ENCODE data around the gene SLC5A9. TPM values are rescaled to one million over a fixed set of nuclear protein-coding genes. Genes with fewer than 3 reads are reported as not detected.

Gene SLC5A9
- total and polyA plus RNA-seq, 2 experiments from 2014 or later = 20.9 to 26.5 TPM

DNA sequence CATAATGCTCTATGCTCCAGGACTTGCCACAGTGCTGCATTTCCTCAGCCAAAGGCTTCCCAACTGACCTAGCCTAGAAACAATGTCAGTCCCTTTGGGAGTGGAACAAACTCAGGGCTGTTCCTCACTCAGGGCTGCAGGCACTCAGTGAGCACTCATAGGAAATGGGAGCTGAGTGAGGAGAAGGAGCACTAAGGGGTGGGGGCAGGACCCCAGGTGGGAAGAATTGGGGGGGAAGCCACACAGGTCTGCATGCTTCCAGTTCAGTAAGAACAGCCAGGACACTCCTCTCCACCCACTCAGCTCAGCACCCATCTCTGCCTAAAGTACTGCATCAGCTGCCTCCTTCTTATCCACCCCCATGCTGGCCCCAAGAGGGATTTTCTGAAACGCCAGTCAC, 7.3 kb upstream of the SLC5A9 start:
- H2AFZ ChIP-seq = no peak overlapping the region
- no peaks in the 10 kb centered on the region for H3K36me3 ChIP-seq (replicated peaks; ENCODE audit: insufficient read depth, low read depth)
- H3K4me1 ChIP-seq (ENCODE audit: insufficient read depth) = no peaks in the 10 kb centered on the region
- WGBS (ENCODE audit: low lambda C conversion rate, missing lambda C conversion rate) = 53% methylated on average over 1 of the region's 1 CpG
- H3K79me2 ChIP-seq = no peaks in the 10 kb centered on the region
- no peak overlapping the region for H3K27ac ChIP-seq
- H3K9me3 ChIP-seq (ENCODE audit: low read depth) = no peaks in the 10 kb centered on the region
- H3K4me2 ChIP-seq = no peak overlapping the region
- DNase-seq (ENCODE audit: low spot score) = no peak
- no peak overlapping the region for H3K4me3 ChIP-seq
- H4K20me1 ChIP-seq (ENCODE audit: insufficient read depth, poor library complexity, severe bottlenecking) = no peaks in the 10 kb centered on the region
- no peaks in the 10 kb centered on the region for H3K27me3 ChIP-seq
- no peak for TF ChIP-seq CTCF (IDR thresholded peaks at IDR 0.05; ENCODE audit: poor library complexity)
- no peak for TF ChIP-seq EZH2 (IDR thresholded peaks at IDR 0.05; ENCODE audit: borderline replicate concordance)
- no peak for TF ChIP-seq EZH2phosphoT487 (IDR thresholded peaks at IDR 0.05; ENCODE audit: low read depth, severe bottlenecking, unreplicated experiment)
- H3K9me2 ChIP-seq (replicated peaks; ENCODE audit: insufficient read depth) = no peaks in the 10 kb centered on the region

DNA sequence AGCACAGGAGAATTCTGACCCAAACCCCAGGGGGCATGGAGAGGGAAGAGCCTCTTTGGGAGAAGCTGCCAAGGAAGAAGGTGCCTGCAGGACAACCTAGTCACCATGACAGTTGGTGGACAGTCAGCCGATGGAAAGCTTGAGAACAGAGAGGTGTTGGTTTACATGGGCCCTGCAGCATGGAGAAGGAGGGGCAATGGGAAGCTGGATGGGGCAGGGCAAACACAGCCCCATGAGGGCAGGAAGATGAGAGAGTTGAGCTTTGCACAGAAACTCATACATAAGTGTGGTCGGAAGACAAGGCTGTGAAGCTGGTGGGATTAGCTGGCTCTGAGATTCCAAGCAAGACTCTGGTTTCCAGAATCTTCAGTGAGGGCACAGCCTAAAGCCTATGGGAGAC, 6.6 kb upstream of the SLC5A9 start:
- Histone ChIP-seq H3K36me3 (replicated peaks; ENCODE audit: insufficient read depth, low read depth) (no peaks in the 10 kb centered on the region), H3K4me2 (no peak overlapping the region)
- 74% methylated on average over 2 of the region's 2 CpGs for WGBS (ENCODE audit: low lambda C conversion rate, missing lambda C conversion rate)

GRCh38 chr1:48216313-48216712, 6.2 kb upstream of the SLC5A9 start:
- Histone ChIP-seq H4K20me1 (ENCODE audit: insufficient read depth, poor library complexity, severe bottlenecking) (no peaks in the 10 kb centered on the region), H3K9me2 (replicated peaks; ENCODE audit: insufficient read depth) (no peaks in the 10 kb centered on the region), H3K27ac (no peak overlapping the region), H3K4me1 (ENCODE audit: insufficient read depth) (no peaks in the 10 kb centered on the region), H3K4me3 (no peak overlapping the region), H3K36me3 (replicated peaks; ENCODE audit: insufficient read depth, low read depth) (no peaks in the 10 kb centered on the region), H3K9me3 (ENCODE audit: low read depth) (no peaks in the 10 kb centered on the region), H3K27me3 (no peaks in the 10 kb centered on the region), H3K79me2 (no peaks in the 10 kb centered on the region), H2AFZ (no peak overlapping the region), H3K4me2 (no peak overlapping the region)
- TF ChIP-seq CTCF (IDR thresholded peaks at IDR 0.05; ENCODE audit: poor library complexity) = no peak
- no peak for TF ChIP-seq EZH2 (IDR thresholded peaks at IDR 0.05; ENCODE audit: borderline replicate concordance)
- TF ChIP-seq EZH2phosphoT487 (IDR thresholded peaks at IDR 0.05; ENCODE audit: low read depth, severe bottlenecking, unreplicated experiment) = no peak
- WGBS (ENCODE audit: low lambda C conversion rate, missing lambda C conversion rate) = 76% methylated on average over 2 of the region's 2 CpGs
- DNase-seq (ENCODE audit: low spot score) = no peak

More for the DNA sequence above, 6.6 kb upstream of the SLC5A9 start:
- H3K9me2 ChIP-seq (replicated peaks; ENCODE audit: insufficient read depth) = no peaks in the 10 kb centered on the region
- H3K27me3 ChIP-seq = no peaks in the 10 kb centered on the region
- H3K27ac ChIP-seq = no peak overlapping the region
- no peak overlapping the region for H2AFZ ChIP-seq
- no peaks in the 10 kb centered on the region for H3K9me3 ChIP-seq (ENCODE audit: low read depth)
- H3K4me3 ChIP-seq = no peak overlapping the region
- no peaks in the 10 kb centered on the region for H4K20me1 ChIP-seq (ENCODE audit: insufficient read depth, poor library complexity, severe bottlenecking)
- H3K4me1 ChIP-seq (ENCODE audit: insufficient read depth) = no peaks in the 10 kb centered on the region
- no peaks in the 10 kb centered on the region for H3K79me2 ChIP-seq
- no peak for TF ChIP-seq EZH2 (IDR thresholded peaks at IDR 0.05; ENCODE audit: borderline replicate concordance)
- TF ChIP-seq EZH2phosphoT487 (IDR thresholded peaks at IDR 0.05; ENCODE audit: low read depth, severe bottlenecking, unreplicated experiment) = no peak
- no peak for TF ChIP-seq CTCF (IDR thresholded peaks at IDR 0.05; ENCODE audit: poor library complexity)
- no peak for DNase-seq (ENCODE audit: low spot score)

DNA sequence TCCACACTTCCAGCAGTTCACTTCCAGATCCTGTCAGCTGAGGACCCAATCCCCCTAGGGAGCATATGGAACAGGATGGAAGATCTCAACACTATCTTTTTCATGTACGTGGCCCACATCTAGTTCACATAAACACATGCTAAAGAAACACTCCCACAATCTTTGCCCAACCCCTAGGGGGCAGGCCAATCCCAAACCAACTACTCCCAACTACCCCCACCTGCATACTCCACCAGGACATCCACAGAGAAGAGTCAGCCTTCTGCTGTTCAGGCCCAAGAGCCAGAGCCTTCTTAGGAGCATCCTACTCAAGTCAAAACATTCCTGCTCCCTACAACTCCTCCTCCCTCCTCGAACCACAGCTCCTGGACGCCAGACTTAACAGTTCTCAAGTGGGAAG, 5.6 kb upstream of the SLC5A9 start:
- Histone ChIP-seq H3K36me3 (replicated peaks; ENCODE audit: insufficient read depth, low read depth) (no peaks in the 10 kb centered on the region), H2AFZ (no peak overlapping the region), H3K27ac (no peak overlapping the region), H3K4me2 (no peak overlapping the region), H3K9me3 (ENCODE audit: low read depth) (no peaks in the 10 kb centered on the region), H3K4me1 (ENCODE audit: insufficient read depth) (peaks cover 6% of the 10 kb centered on the region), H3K79me2 (no peaks in the 10 kb centered on the region), H3K4me3 (no peak overlapping the region), H3K27me3 (no peaks in the 10 kb centered on the region), H4K20me1 (ENCODE audit: insufficient read depth, poor library complexity, severe bottlenecking) (no peaks in the 10 kb centered on the region), H3K9me2 (replicated peaks; ENCODE audit: insufficient read depth) (no peaks in the 10 kb centered on the region)
- WGBS (ENCODE audit: low lambda C conversion rate, missing lambda C conversion rate) = 76% methylated on average over 3 of the region's 3 CpGs
- no peak for DNase-seq (ENCODE audit: low spot score)
- TF ChIP-seq EZH2 (IDR thresholded peaks at IDR 0.05; ENCODE audit: borderline replicate concordance) (no peak), EZH2phosphoT487 (IDR thresholded peaks at IDR 0.05; ENCODE audit: low read depth, severe bottlenecking, unreplicated experiment) (no peak), CTCF (IDR thresholded peaks at IDR 0.05; ENCODE audit: poor library complexity) (no peak)

Data from hepatocyte (in vitro differentiated cells).